Measurements from ENCODE around the gene GAS7.

The GAS7 gene

DNA sequence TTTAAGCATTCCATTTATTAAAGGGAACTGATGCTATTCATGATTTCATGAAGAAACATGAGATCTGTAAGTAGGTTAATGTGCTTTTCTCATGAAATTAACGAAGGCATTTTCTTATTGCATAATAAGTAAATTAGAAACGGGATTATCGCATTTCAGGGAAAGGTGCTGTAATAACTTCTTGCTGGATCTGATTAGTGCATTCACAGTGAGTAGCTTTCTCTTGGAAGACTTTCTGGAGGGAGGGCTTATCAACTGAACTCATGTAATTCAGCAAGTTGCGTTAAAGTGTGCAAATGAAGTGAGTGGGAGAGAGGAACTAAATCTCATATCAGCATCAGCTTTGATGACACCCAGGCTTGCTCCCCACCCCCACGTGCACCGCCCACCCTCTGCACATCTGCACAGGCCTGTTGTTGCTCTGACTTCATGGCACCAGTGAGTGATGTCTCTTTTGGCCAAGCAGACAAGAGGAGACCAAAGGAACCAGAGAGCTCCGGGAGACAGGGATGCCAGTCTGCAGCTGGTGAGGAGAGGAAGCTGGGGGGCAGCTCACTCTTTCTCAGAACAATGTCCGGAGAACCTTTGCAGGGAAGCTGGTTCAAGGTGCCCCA is 26.3 kb upstream of the GAS7 start:
- no peaks in the 10 kb centered on the region for H3K36me3 ChIP-seq (ENCODE audit: control insufficient read depth, insufficient read depth, low read length)
- 89 to 91% methylated on average over 8 of the region's 8 CpGs for WGBS, 2 experiments
- H3K27me3 ChIP-seq (ENCODE audit: control insufficient read depth, insufficient read depth, low read length, poor library complexity, severe bottlenecking), result no peaks in the 10 kb centered on the region
- no peak overlapping the region for H3K4me3 ChIP-seq (ENCODE audit: insufficient read depth, low read depth, low read length)
- no peaks in the 10 kb centered on the region for H3K9me3 ChIP-seq (ENCODE audit: control insufficient read depth, low read length)
- no peaks in the 10 kb centered on the region for H3K4me1 ChIP-seq (ENCODE audit: control insufficient read depth, insufficient read depth, low read length)
- no peak overlapping the region for H3K27ac ChIP-seq (ENCODE audit: insufficient read depth, low read depth, low read length, poor library complexity, severe bottlenecking)

DNA sequence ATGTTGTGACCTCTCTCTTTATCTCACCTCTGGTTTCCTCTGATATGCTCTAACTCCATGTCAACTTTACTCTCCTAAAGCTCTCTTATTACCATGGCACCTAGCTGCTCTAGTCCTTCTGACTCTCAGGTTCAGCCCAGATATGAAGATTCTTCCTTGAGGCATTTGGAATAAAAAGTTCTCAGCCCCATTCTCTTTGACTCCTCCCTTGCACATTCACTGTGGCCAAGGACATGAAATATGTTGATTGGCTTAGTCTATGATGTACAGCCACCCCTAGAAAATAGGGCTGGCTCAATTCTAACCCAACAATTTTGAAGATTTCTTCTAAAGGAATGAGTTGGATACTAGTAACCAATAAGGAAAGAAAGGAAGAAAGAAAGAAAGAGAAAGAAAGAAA is 20.8 kb upstream of the GAS7 start:
- Histone ChIP-seq H3K4me3 (ENCODE audit: insufficient read depth, low read depth, low read length) (no peak overlapping the region), H3K4me1 (ENCODE audit: control insufficient read depth, insufficient read depth, low read length) (peaks cover 13% of the 10 kb centered on the region), H3K27ac (ENCODE audit: insufficient read depth, low read depth, low read length, poor library complexity, severe bottlenecking) (no peak overlapping the region), H3K27me3 (ENCODE audit: control insufficient read depth, insufficient read depth, low read length, poor library complexity, severe bottlenecking) (no peaks in the 10 kb centered on the region), H3K9me3 (ENCODE audit: control insufficient read depth, low read length) (no peaks in the 10 kb centered on the region), H3K36me3 (ENCODE audit: control insufficient read depth, insufficient read depth, low read length) (no peaks in the 10 kb centered on the region)

DNA sequence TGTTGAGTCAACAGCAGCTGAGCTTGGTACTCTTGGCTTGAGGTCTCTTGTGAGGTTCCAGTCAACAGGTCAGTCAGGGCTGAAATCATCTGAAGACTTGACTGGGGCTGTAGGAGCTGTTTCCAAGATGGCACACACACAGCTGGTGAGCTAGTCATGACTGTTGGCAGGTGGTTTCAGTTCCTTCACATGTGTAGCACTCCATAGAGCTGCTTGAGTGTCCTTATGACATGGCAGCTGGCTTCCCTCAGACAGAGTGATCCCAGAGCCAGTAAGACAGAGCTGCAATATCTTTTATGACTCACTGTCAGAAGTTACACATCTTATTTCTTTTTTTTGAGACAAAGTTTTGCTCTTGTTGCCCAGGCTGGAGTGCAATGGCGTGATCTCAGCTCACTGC is 19.5 kb upstream of the GAS7 start:
- Histone ChIP-seq H3K36me3 (ENCODE audit: control insufficient read depth, insufficient read depth, low read length) (no peaks in the 10 kb centered on the region), H3K27ac (ENCODE audit: insufficient read depth, low read depth, low read length, poor library complexity, severe bottlenecking) (no peak overlapping the region), H3K9me3 (ENCODE audit: control insufficient read depth, low read length) (no peaks in the 10 kb centered on the region), H3K4me1 (ENCODE audit: control insufficient read depth, insufficient read depth, low read length) (peaks cover 13% of the 10 kb centered on the region), H3K27me3 (ENCODE audit: control insufficient read depth, insufficient read depth, low read length, poor library complexity, severe bottlenecking) (no peaks in the 10 kb centered on the region), H3K4me3 (ENCODE audit: insufficient read depth, low read depth, low read length) (no peak overlapping the region)
- 96 to 97% methylated on average over 1 of the region's 1 CpG for WGBS, 2 experiments

DNA sequence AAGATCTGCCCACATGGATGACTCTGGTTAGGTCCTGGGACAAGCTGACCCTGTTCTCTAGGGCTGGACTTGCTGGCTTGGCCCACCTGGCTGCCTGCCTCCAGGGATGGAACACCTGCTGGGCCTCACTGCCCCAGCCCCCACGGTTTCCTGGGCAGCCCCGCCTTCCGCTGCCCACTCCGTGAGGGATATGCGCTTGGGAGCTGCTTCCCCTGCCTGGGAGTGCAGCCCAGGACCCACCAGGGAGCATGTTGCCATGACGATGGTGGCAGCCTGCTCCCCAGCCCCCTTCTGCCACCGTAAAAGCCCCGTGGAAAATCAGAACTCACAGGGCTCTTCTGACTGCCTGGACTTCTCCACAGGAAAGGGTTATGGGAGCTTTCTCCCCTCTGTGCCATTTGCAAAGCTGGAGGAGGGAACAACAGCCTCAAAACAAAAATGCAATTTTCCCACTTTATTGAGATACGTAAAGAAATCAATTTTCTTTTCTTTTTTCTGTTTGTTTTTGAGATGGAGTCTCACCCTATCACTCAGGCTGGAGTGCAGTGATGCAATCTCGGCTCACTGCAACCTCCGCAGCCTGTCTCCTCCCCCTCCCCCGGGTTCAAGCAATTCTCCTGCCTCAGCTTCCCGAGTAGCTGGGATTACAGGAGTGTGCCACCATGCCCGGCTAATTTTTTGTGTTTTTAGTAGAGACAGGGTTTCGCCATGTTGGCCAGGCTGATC is 18.0 kb upstream of the GAS7 start:
- 27 to 28% methylated on average over 15 of the region's 15 CpGs for WGBS, 2 experiments
- no peaks in the 10 kb centered on the region for H3K36me3 ChIP-seq (ENCODE audit: control insufficient read depth, insufficient read depth, low read length)
- no peak overlapping the region for H3K27ac ChIP-seq (ENCODE audit: insufficient read depth, low read depth, low read length, poor library complexity, severe bottlenecking)
- H3K4me1 ChIP-seq (ENCODE audit: control insufficient read depth, insufficient read depth, low read length), result peaks cover 13% of the 10 kb centered on the region
- H3K9me3 ChIP-seq (ENCODE audit: control insufficient read depth, low read length), result no peaks in the 10 kb centered on the region
- H3K4me3 ChIP-seq (ENCODE audit: insufficient read depth, low read depth, low read length), result no peak overlapping the region
- no peaks in the 10 kb centered on the region for H3K27me3 ChIP-seq (ENCODE audit: control insufficient read depth, insufficient read depth, low read length, poor library complexity, severe bottlenecking)

DNA sequence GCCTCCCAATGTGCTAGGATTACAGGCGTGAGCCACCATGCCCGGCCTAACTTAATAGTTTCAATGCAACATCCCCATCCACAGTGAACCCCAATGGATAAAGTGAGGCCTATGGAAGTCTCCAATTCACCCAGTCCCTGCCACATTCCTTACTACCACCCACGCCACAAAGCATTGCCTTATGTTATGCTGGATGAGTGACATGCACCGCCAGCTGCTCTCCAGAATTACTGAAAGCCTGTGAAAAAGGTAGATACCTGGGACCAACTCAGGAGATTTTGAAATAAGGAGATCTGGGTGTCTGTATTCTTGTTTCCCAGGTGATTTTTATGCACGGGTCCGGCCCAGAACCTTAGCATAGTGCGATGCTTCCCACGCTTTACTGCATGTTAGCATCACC is 16.9 kb upstream of the GAS7 start:
- H3K9me3 ChIP-seq (ENCODE audit: control insufficient read depth, low read length), result no peaks in the 10 kb centered on the region
- 90% methylated on average over 8 of the region's 8 CpGs for WGBS, 2 experiments
- H3K4me3 ChIP-seq (ENCODE audit: insufficient read depth, low read depth, low read length), result no peak overlapping the region
- no peaks in the 10 kb centered on the region for H3K36me3 ChIP-seq (ENCODE audit: control insufficient read depth, insufficient read depth, low read length)
- H3K27me3 ChIP-seq (ENCODE audit: control insufficient read depth, insufficient read depth, low read length, poor library complexity, severe bottlenecking), result no peaks in the 10 kb centered on the region
- no peak overlapping the region for H3K27ac ChIP-seq (ENCODE audit: insufficient read depth, low read depth, low read length, poor library complexity, severe bottlenecking)
- H3K4me1 ChIP-seq (ENCODE audit: control insufficient read depth, insufficient read depth, low read length), result peaks cover 13% of the 10 kb centered on the region

DNA sequence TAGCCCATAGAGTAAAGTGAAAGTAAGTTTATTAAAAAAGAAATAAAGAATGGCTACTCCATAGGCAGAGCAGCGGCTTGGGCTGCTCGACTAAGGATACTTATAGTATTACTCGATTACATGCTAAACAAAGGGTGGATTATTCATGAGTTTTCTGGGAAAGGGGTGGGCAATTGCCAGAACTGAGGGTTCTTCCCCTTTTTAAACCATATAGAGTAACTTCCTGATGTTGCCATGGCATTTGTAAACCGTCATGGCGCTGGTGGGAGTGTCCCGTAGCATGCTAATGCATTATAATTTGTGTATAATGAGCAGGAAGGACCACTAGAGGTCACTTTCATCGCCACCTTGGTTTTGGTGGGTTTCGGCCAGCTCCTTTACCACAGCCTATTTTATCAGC is 13.3 kb upstream of the GAS7 start:
- 95% methylated on average over 8 of the region's 8 CpGs for WGBS, 2 experiments
- H3K4me3 ChIP-seq (ENCODE audit: insufficient read depth, low read depth, low read length), result no peak overlapping the region

DNA sequence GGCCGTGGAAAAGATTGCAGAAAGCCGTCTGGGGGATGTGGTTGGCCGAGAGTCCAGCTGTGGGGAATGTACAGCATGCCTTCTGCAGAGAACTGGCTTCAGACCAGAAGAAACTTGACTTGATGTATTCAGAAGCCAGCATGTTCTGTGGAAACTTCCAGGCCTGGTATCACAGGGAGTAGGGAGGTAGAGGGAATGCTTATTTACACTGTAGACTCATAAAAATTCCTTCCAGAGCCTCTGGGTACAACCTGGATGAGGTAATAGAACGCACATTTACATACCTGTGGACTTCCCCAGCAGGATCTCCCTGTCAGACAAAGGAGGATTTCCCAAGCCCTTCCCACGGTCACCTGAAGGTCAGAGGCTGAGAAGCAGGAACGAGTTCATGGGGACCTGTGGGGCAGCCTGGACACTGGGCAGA is 11.8 kb upstream of the GAS7 start:
- H3K36me3 ChIP-seq (ENCODE audit: control insufficient read depth, insufficient read depth, low read length), result no peaks in the 10 kb centered on the region
- peaks cover 4% of the 10 kb centered on the region for H3K9me3 ChIP-seq (ENCODE audit: control insufficient read depth, low read length)
- H3K27ac ChIP-seq (ENCODE audit: insufficient read depth, low read depth, low read length, poor library complexity, severe bottlenecking), result no peak overlapping the region
- no peaks in the 10 kb centered on the region for H3K27me3 ChIP-seq (ENCODE audit: control insufficient read depth, insufficient read depth, low read length, poor library complexity, severe bottlenecking)
- 63 to 69% methylated on average over 6 of the region's 6 CpGs for WGBS, 2 experiments
- H3K4me1 ChIP-seq (ENCODE audit: control insufficient read depth, insufficient read depth, low read length), result no peaks in the 10 kb centered on the region
- H3K4me3 ChIP-seq (ENCODE audit: insufficient read depth, low read depth, low read length), result no peak overlapping the region

More for the DNA sequence above, 13.3 kb upstream of the GAS7 start:
- Histone ChIP-seq H3K4me1 (ENCODE audit: control insufficient read depth, insufficient read depth, low read length) (peaks cover 8% of the 10 kb centered on the region), H3K27ac (ENCODE audit: insufficient read depth, low read depth, low read length, poor library complexity, severe bottlenecking) (no peak overlapping the region), H3K9me3 (ENCODE audit: control insufficient read depth, low read length) (no peaks in the 10 kb centered on the region), H3K36me3 (ENCODE audit: control insufficient read depth, insufficient read depth, low read length) (no peaks in the 10 kb centered on the region), H3K27me3 (ENCODE audit: control insufficient read depth, insufficient read depth, low read length, poor library complexity, severe bottlenecking) (no peaks in the 10 kb centered on the region)

DNA sequence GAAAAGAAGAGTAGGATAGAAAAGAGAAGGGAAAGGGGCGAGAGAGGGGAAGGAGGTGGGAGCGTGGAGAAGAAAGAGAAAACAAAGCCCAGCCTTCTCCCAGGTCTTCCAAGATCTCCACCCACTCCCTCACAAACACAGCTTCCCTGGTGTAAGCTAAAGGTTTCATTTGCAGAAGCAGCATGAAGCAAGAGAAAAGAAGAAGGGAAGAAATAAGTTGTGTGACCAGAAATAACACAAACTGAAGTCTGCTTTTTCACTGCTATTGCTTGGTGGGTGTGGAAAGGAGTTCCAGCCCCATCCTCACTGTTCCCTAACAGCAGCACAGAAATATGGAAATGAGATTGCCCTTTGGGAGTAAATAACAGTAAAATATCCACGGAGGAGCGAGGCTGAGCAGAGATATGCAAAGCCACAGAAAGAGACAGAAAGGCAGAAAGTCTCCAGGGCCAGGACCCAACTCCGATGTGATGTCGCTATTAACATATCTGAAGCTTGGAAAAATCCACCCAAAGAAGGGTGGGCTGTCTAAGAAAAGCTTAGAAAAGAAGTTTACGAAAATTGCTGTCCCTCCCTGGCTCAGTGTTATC is 10.3 kb upstream of the GAS7 start:
- H3K4me1 ChIP-seq (ENCODE audit: control insufficient read depth, insufficient read depth, low read length), result no peaks in the 10 kb centered on the region
- H3K36me3 ChIP-seq (ENCODE audit: control insufficient read depth, insufficient read depth, low read length), result no peaks in the 10 kb centered on the region
- H3K27me3 ChIP-seq (ENCODE audit: control insufficient read depth, insufficient read depth, low read length, poor library complexity, severe bottlenecking), result no peaks in the 10 kb centered on the region
- no peak overlapping the region for H3K4me3 ChIP-seq (ENCODE audit: insufficient read depth, low read depth, low read length)
- no peak overlapping the region for H3K27ac ChIP-seq (ENCODE audit: insufficient read depth, low read depth, low read length, poor library complexity, severe bottlenecking)
- WGBS, 2 experiments, result 49 to 58% methylated on average over 6 of the region's 7 CpGs
- H3K9me3 ChIP-seq (ENCODE audit: control insufficient read depth, low read length), result peaks cover 4% of the 10 kb centered on the region

DNA sequence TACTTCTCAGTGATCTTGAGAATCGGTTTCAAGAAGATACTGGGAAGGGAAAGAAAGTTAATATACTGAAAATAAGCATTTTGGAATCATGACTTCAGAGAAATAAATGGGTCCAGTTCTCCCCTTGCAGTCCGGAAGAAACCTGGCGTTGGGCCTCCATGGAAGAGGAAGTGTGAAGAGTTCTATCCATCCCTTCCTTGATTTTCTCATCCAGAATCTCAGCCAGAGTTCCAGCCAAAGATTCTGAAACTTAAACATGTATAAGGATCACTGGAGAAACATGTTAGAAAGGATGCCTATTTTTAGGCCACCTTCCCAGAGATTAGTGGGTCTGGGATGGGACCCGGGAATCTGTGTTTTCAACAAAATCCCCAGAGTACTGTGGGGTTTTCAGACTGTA is 8.7 kb upstream of the GAS7 start:
- Histone ChIP-seq H3K9me3 (ENCODE audit: control insufficient read depth, low read length) (peaks cover 4% of the 10 kb centered on the region), H3K27me3 (ENCODE audit: control insufficient read depth, insufficient read depth, low read length, poor library complexity, severe bottlenecking) (no peaks in the 10 kb centered on the region), H3K27ac (ENCODE audit: insufficient read depth, low read depth, low read length, poor library complexity, severe bottlenecking) (no peak overlapping the region), H3K4me1 (ENCODE audit: control insufficient read depth, insufficient read depth, low read length) (no peaks in the 10 kb centered on the region), H3K4me3 (ENCODE audit: insufficient read depth, low read depth, low read length) (no peak overlapping the region), H3K36me3 (ENCODE audit: control insufficient read depth, insufficient read depth, low read length) (no peaks in the 10 kb centered on the region)
- 85 to 89% methylated on average over 4 of the region's 4 CpGs for WGBS, 2 experiments

DNA sequence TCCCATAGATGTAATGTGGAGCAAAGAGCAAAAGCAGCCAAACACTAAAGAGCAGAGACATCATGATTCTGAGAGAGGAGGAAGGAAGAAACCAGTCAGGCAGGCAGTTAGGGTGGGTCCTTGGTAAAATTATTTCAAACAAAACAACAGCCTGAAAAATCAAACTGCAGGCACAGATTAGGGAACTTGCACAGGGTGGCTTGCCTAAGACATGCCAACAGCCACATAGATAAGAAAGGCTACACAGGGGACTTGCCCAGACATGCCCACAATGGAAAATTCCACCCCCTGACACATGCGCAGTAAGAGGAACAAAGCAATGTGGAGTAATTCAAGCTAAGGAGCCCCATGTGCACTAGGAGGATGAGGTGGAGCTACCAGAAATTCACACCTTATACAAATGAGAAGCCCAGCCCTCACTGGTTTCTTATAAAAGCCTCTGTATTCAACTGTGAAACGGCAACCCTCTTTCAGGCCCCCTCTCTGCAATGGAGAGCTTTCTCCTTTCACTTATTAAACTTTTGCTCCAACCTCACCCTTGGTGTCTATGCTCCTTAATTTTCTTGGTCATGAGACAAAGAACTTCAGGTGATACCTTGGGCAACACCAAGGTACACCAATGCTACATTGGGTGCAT is 7.3 kb upstream of the GAS7 start:
- 91 to 96% methylated on average over 2 of the region's 2 CpGs for WGBS, 2 experiments
- Histone ChIP-seq H3K27me3 (ENCODE audit: control insufficient read depth, insufficient read depth, low read length, poor library complexity, severe bottlenecking) (peaks cover 9% of the 10 kb centered on the region), H3K4me1 (ENCODE audit: control insufficient read depth, insufficient read depth, low read length) (no peaks in the 10 kb centered on the region)

More for the DNA sequence above, 7.3 kb upstream of the GAS7 start:
- H3K27ac ChIP-seq (ENCODE audit: insufficient read depth, low read depth, low read length, poor library complexity, severe bottlenecking), result no peak overlapping the region
- H3K4me3 ChIP-seq (ENCODE audit: insufficient read depth, low read depth, low read length), result no peak overlapping the region
- H3K36me3 ChIP-seq (ENCODE audit: control insufficient read depth, insufficient read depth, low read length), result no peaks in the 10 kb centered on the region
- H3K9me3 ChIP-seq (ENCODE audit: control insufficient read depth, low read length), result peaks cover 4% of the 10 kb centered on the region
